ENCODE data around the gene ITIH5.

Gene ITIH5

GRCh38 chr10:7593063-7593462 lies 73.7 kb downstream of the ITIH5 start:
- no peak overlapping the region for H3K4me3 ChIP-seq (ENCODE audit: low read depth, low read length)
- TF ChIP-seq CTCF (conservative IDR thresholded peaks at IDR 0.05; ENCODE audit: low read depth, low read length), result no peak
- DNase-seq (ENCODE audit: low read depth), result no peak

DNA sequence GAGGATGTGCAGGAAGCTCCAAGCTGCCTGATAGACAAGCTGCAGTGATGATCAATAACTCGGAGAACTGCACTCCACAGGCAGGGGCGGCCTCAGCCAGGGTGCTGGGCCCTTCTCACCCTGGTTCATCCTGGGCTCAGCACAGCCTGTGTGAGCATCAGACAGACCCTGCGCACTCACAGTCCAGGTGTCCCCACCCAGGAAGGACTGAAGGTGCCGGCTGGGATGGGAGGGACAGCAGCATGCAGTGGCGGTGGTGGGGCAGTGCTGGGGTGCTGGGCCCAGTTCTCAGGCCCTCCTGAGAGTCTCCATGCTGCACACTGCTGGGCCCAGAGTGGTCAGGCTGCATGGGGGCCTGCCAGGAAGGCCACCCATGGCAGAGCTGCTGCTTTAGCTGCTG lies 74.1 kb downstream of the ITIH5 start:
- no peak overlapping the region for H3K4me3 ChIP-seq (ENCODE audit: low read depth, low read length)
- TF ChIP-seq CTCF (conservative IDR thresholded peaks at IDR 0.05; ENCODE audit: low read depth, low read length), result no peak
- DNase-seq (ENCODE audit: low read depth), result no peak

- DNase-seq (ENCODE audit: low read depth), result no peak
- no peak overlapping the region for H3K4me3 ChIP-seq (ENCODE audit: low read depth, low read length)
- no peak for TF ChIP-seq CTCF (conservative IDR thresholded peaks at IDR 0.05; ENCODE audit: low read depth, low read length)
Measured at GRCh38 chr10:7590271-7590670, 76.5 kb downstream of the ITIH5 start.

GRCh38 chr10:7589748-7590147 lies 77.0 kb downstream of the ITIH5 start:
- no peak for DNase-seq (ENCODE audit: low read depth)
- TF ChIP-seq CTCF (conservative IDR thresholded peaks at IDR 0.05; ENCODE audit: low read depth, low read length), result no peak
- H3K4me3 ChIP-seq (ENCODE audit: low read depth, low read length), result no peak overlapping the region

DNA sequence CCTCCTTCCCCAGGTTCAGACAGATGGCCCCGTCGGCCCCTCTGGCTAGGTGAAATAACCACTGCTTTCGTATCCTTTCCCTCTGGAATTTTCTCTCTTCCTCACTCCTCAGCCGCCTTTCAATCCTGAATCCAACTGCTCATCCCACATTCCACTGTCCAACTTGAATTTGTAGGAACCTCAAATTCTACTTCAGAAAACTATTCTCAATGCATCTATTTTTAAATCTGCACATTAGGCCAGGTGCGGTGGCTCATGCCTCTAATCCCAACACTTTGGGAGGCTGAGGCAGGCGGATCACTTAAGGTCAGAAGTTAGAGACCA lies 78.9 kb downstream of the ITIH5 start:
- H3K4me3 ChIP-seq (ENCODE audit: low read depth, low read length), result no peak overlapping the region
- no peak for TF ChIP-seq CTCF (conservative IDR thresholded peaks at IDR 0.05; ENCODE audit: low read depth, low read length)
- no peak for DNase-seq (ENCODE audit: low read depth)

- H3K4me3 ChIP-seq (ENCODE audit: low read depth, low read length), result no peak overlapping the region
- TF ChIP-seq CTCF (conservative IDR thresholded peaks at IDR 0.05; ENCODE audit: low read depth, low read length), result no peak
- no peak for DNase-seq (ENCODE audit: low read depth)
Measured at GRCh38 chr10:7587168-7587864, 79.5 kb downstream of the ITIH5 start.

DNA sequence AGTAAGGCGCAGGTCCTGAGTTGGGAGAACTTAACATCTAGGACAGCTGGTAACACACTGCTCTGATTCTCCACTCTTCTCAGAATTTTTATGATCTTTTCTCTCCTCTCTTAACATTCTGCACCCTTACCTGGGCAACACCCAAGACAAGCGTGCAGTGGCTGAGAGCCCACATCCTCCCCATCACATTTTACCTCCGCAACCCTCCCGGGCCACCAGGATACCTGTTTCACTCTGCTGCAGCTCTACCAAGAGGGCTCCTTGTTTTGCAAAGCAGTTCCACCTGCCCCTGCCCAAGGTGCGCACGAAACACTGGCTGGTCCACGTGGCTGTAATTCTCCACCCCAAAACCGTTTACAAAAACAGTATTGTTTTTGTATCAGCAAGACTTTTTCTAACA lies 81.5 kb downstream of the ITIH5 start:
- no peak for DNase-seq (ENCODE audit: low read depth)
- no peak for TF ChIP-seq CTCF (conservative IDR thresholded peaks at IDR 0.05; ENCODE audit: low read depth, low read length)
- no peak overlapping the region for H3K4me3 ChIP-seq (ENCODE audit: low read depth, low read length)

Measured in choroid plexus epithelial cell (primary cell).